ENCODE measurements around the gene RTL10.

DNA sequence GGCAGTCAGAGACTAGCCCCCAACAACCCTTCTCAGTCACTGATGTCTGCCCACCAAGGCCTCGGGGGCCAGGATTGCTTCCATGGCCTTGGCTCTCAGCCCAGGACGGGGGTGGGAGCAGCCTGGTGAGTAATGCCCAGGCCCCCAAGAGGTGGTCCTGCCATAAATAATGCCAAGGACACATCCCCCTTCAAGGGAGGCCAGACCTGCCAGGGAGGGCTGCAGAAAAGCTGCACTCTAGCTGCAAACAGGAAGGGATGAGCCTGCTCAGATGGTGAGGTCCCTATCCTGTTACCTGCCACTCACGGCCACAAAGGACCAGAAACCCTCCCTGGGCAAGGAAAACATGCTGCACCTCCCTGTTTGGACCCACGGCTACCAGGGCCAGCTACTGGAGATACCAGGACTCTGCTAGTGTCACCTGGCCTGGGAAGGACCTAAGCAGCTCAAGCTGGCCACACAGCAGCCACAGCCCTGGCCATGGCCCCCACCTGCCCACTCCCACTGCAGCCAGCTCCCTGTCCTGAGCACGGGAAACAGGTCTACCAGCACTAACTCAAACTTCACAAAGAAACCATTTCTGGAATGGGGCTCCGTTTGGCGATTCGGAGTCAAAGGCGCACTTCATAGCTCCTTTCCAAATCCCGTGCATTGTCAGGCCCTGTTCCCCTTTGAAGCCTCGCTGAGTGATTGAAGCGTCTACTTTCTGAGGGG, 12.1 kb downstream of the RTL10 start:
- TF ChIP-seq, protein P1, sequence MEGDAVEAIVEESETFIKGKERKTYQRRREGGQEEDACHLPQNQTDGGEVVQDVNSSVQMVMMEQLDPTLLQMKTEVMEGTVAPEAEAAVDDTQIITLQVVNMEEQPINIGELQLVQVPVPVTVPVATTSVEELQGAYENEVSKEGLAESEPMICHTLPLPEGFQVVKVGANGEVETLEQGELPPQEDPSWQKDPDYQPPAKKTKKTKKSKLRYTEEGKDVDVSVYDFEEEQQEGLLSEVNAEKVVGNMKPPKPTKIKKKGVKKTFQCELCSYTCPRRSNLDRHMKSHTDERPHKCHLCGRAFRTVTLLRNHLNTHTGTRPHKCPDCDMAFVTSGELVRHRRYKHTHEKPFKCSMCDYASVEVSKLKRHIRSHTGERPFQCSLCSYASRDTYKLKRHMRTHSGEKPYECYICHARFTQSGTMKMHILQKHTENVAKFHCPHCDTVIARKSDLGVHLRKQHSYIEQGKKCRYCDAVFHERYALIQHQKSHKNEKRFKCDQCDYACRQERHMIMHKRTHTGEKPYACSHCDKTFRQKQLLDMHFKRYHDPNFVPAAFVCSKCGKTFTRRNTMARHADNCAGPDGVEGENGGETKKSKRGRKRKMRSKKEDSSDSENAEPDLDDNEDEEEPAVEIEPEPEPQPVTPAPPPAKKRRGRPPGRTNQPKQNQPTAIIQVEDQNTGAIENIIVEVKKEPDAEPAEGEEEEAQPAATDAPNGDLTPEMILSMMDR (IDR thresholded peaks at IDR 0.05), result no peak
- TF ChIP-seq EZH2 (IDR thresholded peaks at IDR 0.05; ENCODE audit: borderline replicate concordance, insufficient read depth, low read depth, low read length, poor library complexity, severe bottlenecking), result no peak

Data from B cell (primary cell).